Astrocyte (in vitro differentiated cells and primary cell): Measurements from ENCODE around the gene FRMD8.

Experiments
- EZH2 ChIP-seq: IDR thresholded peaks from 2 replicates; pipeline ENCODE4 v1.6.1; 2012; ENCODE audit warnings: mild to moderate bottlenecking, low read length, inconsistent platforms; ENCODE audit not compliant: insufficient read depth
- TF ChIP-seq, protein P1 (sequence below): IDR thresholded peaks from 2 replicates; pipeline ENCODE4 v1.5.1; 2011; ENCODE audit warnings: low read depth, mild to moderate bottlenecking, inconsistent platforms, low read length, moderate library complexity; ENCODE audit not compliant: insufficient read depth

DNA sequence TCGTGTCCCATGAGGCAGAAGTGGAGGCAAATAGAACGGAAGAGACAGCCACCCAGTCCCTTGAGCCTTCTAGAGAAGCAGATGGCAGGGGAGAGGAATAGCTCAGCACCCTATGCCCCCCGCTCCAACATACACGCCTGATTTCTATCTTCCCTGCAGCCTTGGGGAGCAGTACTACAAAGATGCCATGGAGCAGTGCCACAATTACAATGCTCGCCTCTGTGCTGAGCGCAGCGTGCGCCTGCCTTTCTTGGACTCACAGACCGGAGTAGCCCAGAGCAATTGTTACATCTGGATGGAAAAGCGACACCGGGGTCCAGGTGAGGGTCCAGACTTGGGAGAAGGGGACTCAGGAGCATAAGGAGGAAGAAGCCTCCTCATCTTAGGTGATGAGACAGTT is 46.2 kb upstream of the FRMD8 start:
- TF ChIP-seq, protein P1, sequence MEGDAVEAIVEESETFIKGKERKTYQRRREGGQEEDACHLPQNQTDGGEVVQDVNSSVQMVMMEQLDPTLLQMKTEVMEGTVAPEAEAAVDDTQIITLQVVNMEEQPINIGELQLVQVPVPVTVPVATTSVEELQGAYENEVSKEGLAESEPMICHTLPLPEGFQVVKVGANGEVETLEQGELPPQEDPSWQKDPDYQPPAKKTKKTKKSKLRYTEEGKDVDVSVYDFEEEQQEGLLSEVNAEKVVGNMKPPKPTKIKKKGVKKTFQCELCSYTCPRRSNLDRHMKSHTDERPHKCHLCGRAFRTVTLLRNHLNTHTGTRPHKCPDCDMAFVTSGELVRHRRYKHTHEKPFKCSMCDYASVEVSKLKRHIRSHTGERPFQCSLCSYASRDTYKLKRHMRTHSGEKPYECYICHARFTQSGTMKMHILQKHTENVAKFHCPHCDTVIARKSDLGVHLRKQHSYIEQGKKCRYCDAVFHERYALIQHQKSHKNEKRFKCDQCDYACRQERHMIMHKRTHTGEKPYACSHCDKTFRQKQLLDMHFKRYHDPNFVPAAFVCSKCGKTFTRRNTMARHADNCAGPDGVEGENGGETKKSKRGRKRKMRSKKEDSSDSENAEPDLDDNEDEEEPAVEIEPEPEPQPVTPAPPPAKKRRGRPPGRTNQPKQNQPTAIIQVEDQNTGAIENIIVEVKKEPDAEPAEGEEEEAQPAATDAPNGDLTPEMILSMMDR, result no peak
- TF ChIP-seq EZH2, result no peak
